NOMO-1 (cell line): ENCODE data around the gene GRK5.
"Not testable (repeated sequence)": the region's sequence is repeated elsewhere in the genome, so short reads cannot be mapped to it uniquely, and the experiment has no call there.

Source experiments
- DNase-seq, 2 experiments: peaks; one replicate each; lab custom pipeline; 2025; ENCODE audit not compliant: unreplicated experiment in 2 of 2; lab: John Stamatoyannopoulos, UW

The GRK5 gene

GRCh38 chr10:119427263-119427864 is 220.0 kb downstream of the GRK5 start:
- DNase-seq = no peak

GRCh38 chr10:119428789-119429188 is 221.4 kb downstream of the GRK5 start:
- DNase-seq = no peak

- no peak for DNase-seq
Observed at GRCh38 chr10:119429771-119430170, 222.4 kb downstream of the GRK5 start.

GRCh38 chr10:119431034-119431772 is 223.8 kb downstream of the GRK5 start:
- peak; percentile 19 to 38 for DNase-seq

- no peak for DNase-seq
Observed at GRCh38 chr10:119431773-119432135, 224.4 kb downstream of the GRK5 start.

- not testable (repeated sequence) for DNase-seq
Observed at GRCh38 chr10:119434942-119435341, 227.6 kb downstream of the GRK5 start.

- DNase-seq = no peak
Observed at GRCh38 chr10:119438717-119439116, 231.3 kb downstream of the GRK5 start.

GRCh38 chr10:119439922-119440321 is 232.6 kb downstream of the GRK5 start:
- DNase-seq = no peak

- DNase-seq = no peak
Observed at GRCh38 chr10:119441151-119441821, 233.9 kb downstream of the GRK5 start.

- DNase-seq = no peak
Observed at GRCh38 chr10:119441921-119442757, 234.8 kb downstream of the GRK5 start.

- DNase-seq = no peak
Observed at GRCh38 chr10:119442758-119443060, 235.3 kb downstream of the GRK5 start.

GRCh38 chr10:119443441-119443840 is 236.1 kb downstream of the GRK5 start:
- no peak for DNase-seq

- DNase-seq = no peak
Observed at GRCh38 chr10:119443970-119444660, 236.7 kb downstream of the GRK5 start.

- no peak for DNase-seq
Observed at GRCh38 chr10:119444866-119445265, 237.5 kb downstream of the GRK5 start.

- DNase-seq = peak; percentile 22 to 49
Observed at GRCh38 chr10:119445311-119445934, 238.1 kb downstream of the GRK5 start.

- no peak for DNase-seq
Observed at GRCh38 chr10:119445935-119446317, 238.6 kb downstream of the GRK5 start.

- no peak for DNase-seq
Observed at GRCh38 chr10:119446441-119447277, 239.3 kb downstream of the GRK5 start.

- DNase-seq = no peak
Observed at GRCh38 chr10:119447421-119447820, 240.1 kb downstream of the GRK5 start.

- DNase-seq = no peak
Observed at GRCh38 chr10:119447823-119448546, 240.6 kb downstream of the GRK5 start.
